GM04503 (cell line): ENCODE results near the gene KRT5.
"Not testable (repeated sequence)": the region's sequence is repeated elsewhere in the genome, so short reads cannot be mapped to it uniquely, and the experiment has no call there.

Experiments
- DNase-seq: peaks from one replicate; pipeline ENCODE4 v3.0.0-alpha.2; 2012; ENCODE audit warnings: low read depth

Gene KRT5

GRCh38 chr12:52494100-52494499, 26.1 kb downstream of the KRT5 start:
- no peak for DNase-seq

- no peak for DNase-seq
These were observed 27.0 kb downstream of the KRT5 start, which contains the start of gene KRT6A for GRCh38 chr12:52493172-52493571. KRT6A (minus strand) TSS chr12:52493257; CDS start chr12:52493188, 69 bp downstream.

GRCh38 chr12:52492405-52492804, 27.8 kb downstream of the KRT5 start:
- DNase-seq, result not testable (repeated sequence)

GRCh38 chr12:52491495-52491894, 28.7 kb downstream of the KRT5 start:
- not testable (repeated sequence) for DNase-seq

GRCh38 chr12:52488736-52489135, 31.5 kb downstream of the KRT5 start:
- no peak for DNase-seq

GRCh38 chr12:52487744-52488443, 32.3 kb downstream of the KRT5 start:
- not testable (repeated sequence) for DNase-seq

GRCh38 chr12:52487211-52487610, 33.0 kb downstream of the KRT5 start:
- DNase-seq, result no peak

GRCh38 chr12:52486166-52487105, 33.8 kb downstream of the KRT5 start:
- DNase-seq, result no peak

- no peak for DNase-seq
These were observed 40.1 kb downstream of the KRT5 start for GRCh38 chr12:52480073-52480472.

- no peak for DNase-seq
These were observed 42.5 kb downstream of the KRT5 start for GRCh38 chr12:52477651-52478050.

GRCh38 chr12:52474212-52474611, 46.0 kb downstream of the KRT5 start:
- DNase-seq, result no peak

- DNase-seq, result no peak
These were observed 46.4 kb downstream of the KRT5 start, which contains the start of gene KRT6C for GRCh38 chr12:52473768-52474167. KRT6C (minus strand) TSS chr12:52473805; CDS start chr12:52473737, 68 bp downstream.

GRCh38 chr12:52469853-52470252, 50.3 kb downstream of the KRT5 start:
- DNase-seq, result no peak

- DNase-seq, result no peak
These were observed 55.3 kb downstream of the KRT5 start for GRCh38 chr12:52464897-52465296.
